Measurements from ENCODE around the gene DLEC1.

The DLEC1 gene

DNA sequence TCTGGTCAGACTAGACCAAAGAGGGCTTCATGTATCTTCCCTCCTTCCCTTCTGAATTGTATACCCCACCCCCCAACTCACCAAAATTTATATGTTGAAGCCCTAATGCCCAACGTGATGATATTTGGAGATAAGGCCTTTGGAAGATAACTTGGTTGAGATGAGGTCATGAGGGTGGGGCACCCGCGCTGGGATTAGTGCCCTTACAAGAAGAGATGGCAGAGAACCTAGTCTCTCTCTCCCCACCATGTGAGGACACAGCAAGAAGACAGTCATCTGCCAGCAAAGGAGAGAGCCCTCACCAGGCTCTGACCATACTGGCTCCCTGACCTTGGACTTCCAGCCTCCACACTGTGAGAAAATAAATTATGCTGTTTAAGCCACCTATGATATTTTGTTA is 23.0 kb upstream of the DLEC1 start:
- Histone ChIP-seq H3K27me3 (ENCODE audit: insufficient read depth, low read depth) (no peaks in the 10 kb centered on the region), H4K20me1 (ENCODE audit: insufficient read depth) (no peaks in the 10 kb centered on the region), H3K36me3 (ENCODE audit: insufficient read depth) (no peaks in the 10 kb centered on the region), H3K27ac (no peak overlapping the region), H3K9ac (no peak overlapping the region), H3K79me2 (ENCODE audit: insufficient read depth, low read depth) (no peaks in the 10 kb centered on the region), H3K4me3 (IDR thresholded peaks at IDR 0.05; ENCODE audit: insufficient read depth, low read depth, low read length) (no peak overlapping the region), H3K4me2 (no peak overlapping the region), H3K4me1 (ENCODE audit: low read depth, poor library complexity, severe bottlenecking) (no peaks in the 10 kb centered on the region), H2AFZ (ENCODE audit: low read depth) (no peak overlapping the region)
- TF ChIP-seq CTCF (conservative IDR thresholded peaks at IDR 0.05; ENCODE audit: low read depth, low read length) = no peak

- H3K79me2 ChIP-seq (ENCODE audit: insufficient read depth, low read depth) = no peaks in the 10 kb centered on the region
- no peak overlapping the region for H3K4me2 ChIP-seq
- no peaks in the 10 kb centered on the region for H3K36me3 ChIP-seq (ENCODE audit: insufficient read depth)
- no peaks in the 10 kb centered on the region for H3K4me1 ChIP-seq (ENCODE audit: low read depth, poor library complexity, severe bottlenecking)
- no peaks in the 10 kb centered on the region for H3K27me3 ChIP-seq (ENCODE audit: insufficient read depth, low read depth)
- H3K9ac ChIP-seq = no peak overlapping the region
- no peak for TF ChIP-seq CTCF (conservative IDR thresholded peaks at IDR 0.05; ENCODE audit: low read depth, low read length)
- H3K27ac ChIP-seq = no peak overlapping the region
- H4K20me1 ChIP-seq (ENCODE audit: insufficient read depth) = no peaks in the 10 kb centered on the region
- H3K4me3 ChIP-seq (IDR thresholded peaks at IDR 0.05; ENCODE audit: insufficient read depth, low read depth, low read length) = no peak overlapping the region
- no peak overlapping the region for H2AFZ ChIP-seq (ENCODE audit: low read depth)
These were observed 22.6 kb upstream of the DLEC1 start for GRCh38 chr3:38016410-38016809.

- no peaks in the 10 kb centered on the region for H3K27me3 ChIP-seq (ENCODE audit: insufficient read depth, low read depth)
- no peak overlapping the region for H3K4me3 ChIP-seq (IDR thresholded peaks at IDR 0.05; ENCODE audit: insufficient read depth, low read depth, low read length)
- no peaks in the 10 kb centered on the region for H3K79me2 ChIP-seq (ENCODE audit: insufficient read depth, low read depth)
- H3K9ac ChIP-seq = no peak overlapping the region
- H4K20me1 ChIP-seq (ENCODE audit: insufficient read depth) = no peaks in the 10 kb centered on the region
- no peaks in the 10 kb centered on the region for H3K4me1 ChIP-seq (ENCODE audit: low read depth, poor library complexity, severe bottlenecking)
- TF ChIP-seq CTCF (conservative IDR thresholded peaks at IDR 0.05; ENCODE audit: low read depth, low read length) = no peak
- H2AFZ ChIP-seq (ENCODE audit: low read depth) = no peak overlapping the region
- H3K4me2 ChIP-seq = no peak overlapping the region
- H3K36me3 ChIP-seq (ENCODE audit: insufficient read depth) = no peaks in the 10 kb centered on the region
- no peak overlapping the region for H3K27ac ChIP-seq
These were observed 22.1 kb upstream of the DLEC1 start for GRCh38 chr3:38016847-38017444.

DNA sequence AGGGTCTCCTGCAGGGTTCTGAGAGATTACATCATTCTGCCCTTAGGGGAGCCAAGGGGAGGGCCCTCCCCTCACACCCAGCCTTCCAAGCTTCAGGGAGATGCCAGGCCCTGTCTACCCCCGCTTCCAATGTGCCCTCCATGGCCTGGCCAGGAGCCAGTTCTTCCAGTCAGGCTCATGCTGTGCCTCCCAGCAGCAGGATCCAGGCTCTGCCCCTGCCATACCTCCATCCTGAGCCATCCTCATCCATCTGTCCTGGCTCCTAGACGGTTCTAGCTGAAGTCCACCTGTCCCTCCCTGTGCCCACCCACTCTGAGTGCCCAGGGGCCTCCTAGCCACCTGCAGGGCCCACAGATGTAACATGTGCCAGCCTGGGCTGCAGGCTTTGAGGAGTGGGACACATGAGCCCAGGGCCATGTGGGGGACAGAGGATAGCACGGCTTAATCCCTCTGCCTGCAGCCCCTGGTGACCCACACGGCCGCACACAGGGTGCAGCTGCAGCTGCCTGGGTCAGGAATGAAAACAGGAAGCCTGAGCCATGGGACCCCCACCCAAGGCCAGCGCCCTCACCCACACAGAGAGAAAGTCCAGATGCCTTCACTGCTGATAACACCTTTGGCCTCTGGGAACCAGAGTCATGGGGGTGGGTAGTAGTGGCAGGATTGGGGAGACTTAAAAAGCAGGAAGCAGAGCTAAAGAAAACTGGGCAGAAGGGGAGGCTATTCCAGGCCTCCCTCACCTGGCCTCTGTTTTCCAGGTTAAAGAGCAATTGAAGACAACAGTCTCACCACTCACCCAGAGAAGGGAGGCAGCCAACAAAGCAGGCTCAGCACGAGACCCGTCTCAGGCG is 21.3 kb upstream of the DLEC1 start:
- no peak for TF ChIP-seq CTCF (conservative IDR thresholded peaks at IDR 0.05; ENCODE audit: low read depth, low read length)
- no peaks in the 10 kb centered on the region for H3K4me1 ChIP-seq (ENCODE audit: low read depth, poor library complexity, severe bottlenecking)
- no peaks in the 10 kb centered on the region for H3K27me3 ChIP-seq (ENCODE audit: insufficient read depth, low read depth)
- H2AFZ ChIP-seq (ENCODE audit: low read depth) = no peak overlapping the region
- H3K4me2 ChIP-seq = no peak overlapping the region
- H4K20me1 ChIP-seq (ENCODE audit: insufficient read depth) = no peaks in the 10 kb centered on the region
- no peak overlapping the region for H3K27ac ChIP-seq
- H3K36me3 ChIP-seq (ENCODE audit: insufficient read depth) = no peaks in the 10 kb centered on the region
- no peak overlapping the region for H3K4me3 ChIP-seq (IDR thresholded peaks at IDR 0.05; ENCODE audit: insufficient read depth, low read depth, low read length)
- H3K79me2 ChIP-seq (ENCODE audit: insufficient read depth, low read depth) = no peaks in the 10 kb centered on the region
- H3K9ac ChIP-seq = no peak overlapping the region

All from KMS-11 (cell line).